Testis (tissue), 2 donors: ENCODE data around the gene RPTOR.

Source experiments
- CTCF ChIP-seq, 3 experiments: fragments of 450-650 bp in 2 of 3; fragments of 200-600 bp in 1 of 3; sonication (generic) in 1 of 3; IDR thresholded peaks; one replicate each; pipeline ENCODE4 v1.5.1; 2016 to 2019; ENCODE audit warnings: antibody characterized with exemption in 3 of 3, mild to moderate bottlenecking in 2 of 3, moderate library complexity in 1 of 3
- POLR2A ChIP-seq: fragments of 450-650 bp; IDR thresholded peaks from one replicate; pipeline ENCODE4 v1.6.1; 2017; ENCODE audit warnings: antibody characterized with exemption, mild to moderate bottlenecking, moderate library complexity

- TF ChIP-seq CTCF (IDR thresholded peaks at IDR 0.05), result peak; percentile 9 to 18 (median 15)
- no peak for TF ChIP-seq POLR2A
These were observed 355.0 kb downstream of the RPTOR start for GRCh38 chr17:80899402-80900268.
